Measurements from ENCODE around the gene RASGRF1. TPM values are rescaled to one million over a fixed set of nuclear protein-coding genes. Genes with fewer than 3 reads are reported as not detected.

The RASGRF1 gene
- total RNA-seq, 1 experiment from 2014 or later, result not detected

GRCh38 chr15:79068790-79069189 lies 21.8 kb downstream of the RASGRF1 start:
- TF ChIP-seq EZH2 (IDR thresholded peaks at IDR 0.05; ENCODE audit: low read length, unreplicated experiment) (no peak), CTCF (conservative IDR thresholded peaks at IDR 0.05; ENCODE audit: low read depth, low read length) (no peak), EZH2phosphoT487 (IDR thresholded peaks at IDR 0.05; ENCODE audit: borderline replicate concordance, low read length) (no peak)
- Histone ChIP-seq H3K4me2 (ENCODE audit: low read length) (no peak overlapping the region), H4K20me1 (ENCODE audit: low read length) (no peaks in the 10 kb centered on the region), H3K79me2 (ENCODE audit: low read length) (no peaks in the 10 kb centered on the region), H3F3A (ENCODE audit: low read length, unreplicated experiment) (no peaks in the 10 kb centered on the region), H3K4me3 (ENCODE audit: low read length) (no peak overlapping the region), H3K9me2 (replicated peaks; ENCODE audit: low read length) (no peaks in the 10 kb centered on the region), H3K9me3 (ENCODE audit: low read length) (no peaks in the 10 kb centered on the region), H3K4me1 (ENCODE audit: insufficient read depth, low read length) (no peaks in the 10 kb centered on the region), H3K27me3 (ENCODE audit: low read length) (peaks cover 9% of the 10 kb centered on the region), H3K27ac (ENCODE audit: low read length) (no peak overlapping the region), H3K36me3 (ENCODE audit: low read depth, low read length) (no peaks in the 10 kb centered on the region), H3K9ac (ENCODE audit: low read length) (no peak overlapping the region), H2AFZ (ENCODE audit: low read length) (no peak overlapping the region)
- intact Hi-C loops (cut with micrococcal nuclease), result no loop called here
- ATAC-seq (no peak), DNase-seq (no peak)
- BruUV-seq (replicated peaks), result no TSS peak
- POLR2A ChIA-PET (ENCODE audit: unreplicated experiment), result no interaction called here
- CTCF ChIA-PET, result no interaction called here

GRCh38 chr15:79067969-79068368 lies 22.6 kb downstream of the RASGRF1 start:
- no peaks in the 10 kb centered on the region for H3F3A ChIP-seq (ENCODE audit: low read length, unreplicated experiment)
- H3K9me2 ChIP-seq (replicated peaks; ENCODE audit: low read length), result no peaks in the 10 kb centered on the region
- no peak overlapping the region for H2AFZ ChIP-seq (ENCODE audit: low read length)
- no peak overlapping the region for H3K4me2 ChIP-seq (ENCODE audit: low read length)
- no peak for DNase-seq
- no TSS peak for BruUV-seq (replicated peaks)
- ChIA-PET CTCF (no interaction called here), POLR2A (ENCODE audit: unreplicated experiment) (no interaction called here)
- no peak overlapping the region for H3K9ac ChIP-seq (ENCODE audit: low read length)
- no peaks in the 10 kb centered on the region for H4K20me1 ChIP-seq (ENCODE audit: low read length)
- H3K4me3 ChIP-seq (ENCODE audit: low read length), result no peak overlapping the region
- no peak for TF ChIP-seq CTCF (conservative IDR thresholded peaks at IDR 0.05; ENCODE audit: low read depth, low read length)
- TF ChIP-seq EZH2phosphoT487 (IDR thresholded peaks at IDR 0.05; ENCODE audit: borderline replicate concordance, low read length), result no peak
- TF ChIP-seq EZH2 (IDR thresholded peaks at IDR 0.05; ENCODE audit: low read length, unreplicated experiment), result no peak
- peaks cover 9% of the 10 kb centered on the region for H3K27me3 ChIP-seq (ENCODE audit: low read length)
- ATAC-seq, result no peak
- H3K36me3 ChIP-seq (ENCODE audit: low read depth, low read length), result no peaks in the 10 kb centered on the region
- intact Hi-C loops (cut with micrococcal nuclease), result no loop called here
- no peaks in the 10 kb centered on the region for H3K79me2 ChIP-seq (ENCODE audit: low read length)
- H3K9me3 ChIP-seq (ENCODE audit: low read length), result no peaks in the 10 kb centered on the region
- no peak overlapping the region for H3K27ac ChIP-seq (ENCODE audit: low read length)
- H3K4me1 ChIP-seq (ENCODE audit: insufficient read depth, low read length), result no peaks in the 10 kb centered on the region

- Histone ChIP-seq H3K4me3 (ENCODE audit: low read length) (no peak overlapping the region), H2AFZ (ENCODE audit: low read length) (no peak overlapping the region), H3K9ac (ENCODE audit: low read length) (no peak overlapping the region), H3K9me2 (replicated peaks; ENCODE audit: low read length) (no peaks in the 10 kb centered on the region), H3K36me3 (ENCODE audit: low read depth, low read length) (no peaks in the 10 kb centered on the region), H3K27ac (ENCODE audit: low read length) (no peak overlapping the region), H3K27me3 (ENCODE audit: low read length) (peaks cover 9% of the 10 kb centered on the region), H3K4me2 (ENCODE audit: low read length) (no peak overlapping the region), H3F3A (ENCODE audit: low read length, unreplicated experiment) (no peaks in the 10 kb centered on the region), H4K20me1 (ENCODE audit: low read length) (no peaks in the 10 kb centered on the region), H3K4me1 (ENCODE audit: insufficient read depth, low read length) (no peaks in the 10 kb centered on the region), H3K79me2 (ENCODE audit: low read length) (no peaks in the 10 kb centered on the region), H3K9me3 (ENCODE audit: low read length) (no peaks in the 10 kb centered on the region)
- BruUV-seq (replicated peaks), result no TSS peak
- intact Hi-C loops (cut with micrococcal nuclease), result no loop called here
- ATAC-seq, result no peak
- DNase-seq, result no peak
- CTCF ChIA-PET, result no interaction called here
- TF ChIP-seq EZH2phosphoT487 (IDR thresholded peaks at IDR 0.05; ENCODE audit: borderline replicate concordance, low read length) (no peak), EZH2 (IDR thresholded peaks at IDR 0.05; ENCODE audit: low read length, unreplicated experiment) (no peak), CTCF (conservative IDR thresholded peaks at IDR 0.05; ENCODE audit: low read depth, low read length) (no peak)
- POLR2A ChIA-PET (ENCODE audit: unreplicated experiment), result no interaction called here
Observed at GRCh38 chr15:79067072-79067833, 23.3 kb downstream of the RASGRF1 start.
